HG02759 (cell line): Measurements from ENCODE around the gene LKAAEAR1.

Experiments used
- ATAC-seq: cut with Tn5 transposase; IDR thresholded peaks from one replicate; pipeline ENCODE4 v1.9.1; 2021; ENCODE audit warnings: mild to moderate bottlenecking, moderate library complexity; ENCODE audit not compliant: unreplicated experiment

The LKAAEAR1 gene

GRCh38 chr20:64052987-64053840 lies 31.0 kb downstream of the LKAAEAR1 start:
- no peak for ATAC-seq

- no peak for ATAC-seq
These were observed 31.9 kb downstream of the LKAAEAR1 start for GRCh38 chr20:64052326-64052722.

GRCh38 chr20:64051561-64052325 lies 32.5 kb downstream of the LKAAEAR1 start:
- no peak for ATAC-seq

GRCh38 chr20:64051033-64051452 lies 33.2 kb downstream of the LKAAEAR1 start:
- ATAC-seq = no peak

GRCh38 chr20:64050261-64051032 lies 33.8 kb downstream of the LKAAEAR1 start:
- ATAC-seq = no peak

- no peak for ATAC-seq
These were observed 34.3 kb downstream of the LKAAEAR1 start for GRCh38 chr20:64049878-64050260.

- no peak for ATAC-seq
These were observed 34.9 kb downstream of the LKAAEAR1 start, which contains the start of gene SOX18 for GRCh38 chr20:64049060-64049877. Gene SOX18, minus strand, starts transcription at chr20:64049639. Its CDS starts 123 bp downstream, at chr20:64049516.

- ATAC-seq = no peak
These were observed 35.7 kb downstream of the LKAAEAR1 start for GRCh38 chr20:64048402-64049044.

GRCh38 chr20:64047968-64048401 lies 36.2 kb downstream of the LKAAEAR1 start:
- no peak for ATAC-seq

- no peak for ATAC-seq
These were observed 37.2 kb downstream of the LKAAEAR1 start for GRCh38 chr20:64047046-64047389.

- ATAC-seq = no peak
These were observed 38.7 kb downstream of the LKAAEAR1 start for GRCh38 chr20:64045346-64046011.

GRCh38 chr20:64044484-64045247 lies 39.5 kb downstream of the LKAAEAR1 start:
- ATAC-seq = no peak

GRCh38 chr20:64043768-64044167 lies 40.4 kb downstream of the LKAAEAR1 start:
- ATAC-seq = no peak

- no peak for ATAC-seq
These were observed 42.0 kb downstream of the LKAAEAR1 start for GRCh38 chr20:64042054-64042781.

GRCh38 chr20:64041781-64042053 lies 42.5 kb downstream of the LKAAEAR1 start:
- no peak for ATAC-seq

- ATAC-seq = no peak
These were observed 43.0 kb downstream of the LKAAEAR1 start for GRCh38 chr20:64041040-64041780.

GRCh38 chr20:64040231-64041039 lies 43.8 kb downstream of the LKAAEAR1 start:
- no peak for ATAC-seq
